ENCODE data around the gene DDX6.
A peak's percentile ranks its signal among the peaks of the same experiment; 100 is the strongest.

DDX6 gene

GRCh38 chr11:118778898-118779297 is 12.1 kb downstream of the DDX6 start:
- H2AFZ ChIP-seq (ENCODE audit: low read length) = no peak overlapping the region
- no peak overlapping the region for H3K27ac ChIP-seq (ENCODE audit: low read depth, low read length, poor library complexity, severe bottlenecking)
- H3K36me3 ChIP-seq (ENCODE audit: insufficient read depth, low read length) = peaks cover 100% of the 10 kb centered on the region
- H4K20me1 ChIP-seq (ENCODE audit: insufficient read depth, low read length) = no peaks in the 10 kb centered on the region
- H3K4me3 ChIP-seq (ENCODE audit: low read depth, low read length, poor library complexity, severe bottlenecking) = no peak overlapping the region
- peaks cover 1% of the 10 kb centered on the region for H3K4me1 ChIP-seq (ENCODE audit: insufficient read depth, low read length, severe bottlenecking)
- no peak for TF ChIP-seq CTCF (IDR thresholded peaks at IDR 0.05; ENCODE audit: low read length)
- TF ChIP-seq EZH2 (IDR thresholded peaks at IDR 0.05; ENCODE audit: borderline replicate concordance, low read length) = no peak
- H3K27me3 ChIP-seq (ENCODE audit: insufficient read depth, low read length) = no peaks in the 10 kb centered on the region
- no peak overlapping the region for H3K9ac ChIP-seq (ENCODE audit: low read length)
- H3K9me3 ChIP-seq (ENCODE audit: low read length) = no peaks in the 10 kb centered on the region
- no peaks in the 10 kb centered on the region for H3K9me2 ChIP-seq (ENCODE audit: low read depth, low read length)
- peaks cover 87% of the 10 kb centered on the region for H3K79me2 ChIP-seq (ENCODE audit: insufficient read depth, low read length)
- H3K4me2 ChIP-seq (ENCODE audit: low read length) = no peak overlapping the region
- H3F3A ChIP-seq (ENCODE audit: insufficient read depth, low read length) = no peaks in the 10 kb centered on the region

GRCh38 chr11:118774032-118774431 is 16.9 kb downstream of the DDX6 start:
- Histone ChIP-seq H3K27me3 (ENCODE audit: insufficient read depth, low read length) (no peaks in the 10 kb centered on the region), H2AFZ (ENCODE audit: low read length) (no peak overlapping the region), H3K36me3 (ENCODE audit: insufficient read depth, low read length) (peaks cover 96% of the 10 kb centered on the region)

GRCh38 chr11:118771547-118772288 is 19.2 kb downstream of the DDX6 start:
- Histone ChIP-seq H3K4me2 (ENCODE audit: low read length) (no peak overlapping the region), H3K9ac (ENCODE audit: low read length) (no peak overlapping the region), H4K20me1 (ENCODE audit: insufficient read depth, low read length) (no peaks in the 10 kb centered on the region)

More at GRCh38 chr11:118774032-118774431, 16.9 kb downstream of the DDX6 start:
- no peak overlapping the region for H3K4me3 ChIP-seq (ENCODE audit: low read depth, low read length, poor library complexity, severe bottlenecking)
- H4K20me1 ChIP-seq (ENCODE audit: insufficient read depth, low read length) = no peaks in the 10 kb centered on the region
- H3K27ac ChIP-seq (ENCODE audit: low read depth, low read length, poor library complexity, severe bottlenecking) = no peak overlapping the region
- no peak for TF ChIP-seq CTCF (IDR thresholded peaks at IDR 0.05; ENCODE audit: low read length)
- TF ChIP-seq EZH2 (IDR thresholded peaks at IDR 0.05; ENCODE audit: borderline replicate concordance, low read length) = no peak
- no peaks in the 10 kb centered on the region for H3K9me3 ChIP-seq (ENCODE audit: low read length)
- peaks cover 94% of the 10 kb centered on the region for H3K79me2 ChIP-seq (ENCODE audit: insufficient read depth, low read length)
- no peaks in the 10 kb centered on the region for H3F3A ChIP-seq (ENCODE audit: insufficient read depth, low read length)
- no peak overlapping the region for H3K9ac ChIP-seq (ENCODE audit: low read length)
- H3K4me2 ChIP-seq (ENCODE audit: low read length) = no peak overlapping the region
- H3K9me2 ChIP-seq (ENCODE audit: low read depth, low read length) = no peaks in the 10 kb centered on the region
- peaks cover 22% of the 10 kb centered on the region for H3K4me1 ChIP-seq (ENCODE audit: insufficient read depth, low read length, severe bottlenecking)

More at GRCh38 chr11:118771547-118772288, 19.2 kb downstream of the DDX6 start:
- Histone ChIP-seq H3K4me1 (ENCODE audit: insufficient read depth, low read length, severe bottlenecking) (peaks cover 22% of the 10 kb centered on the region), H3K79me2 (ENCODE audit: insufficient read depth, low read length) (peaks cover 76% of the 10 kb centered on the region), H3F3A (ENCODE audit: insufficient read depth, low read length) (no peaks in the 10 kb centered on the region), H3K27me3 (ENCODE audit: insufficient read depth, low read length) (no peaks in the 10 kb centered on the region), H2AFZ (ENCODE audit: low read length) (no peak overlapping the region), H3K36me3 (ENCODE audit: insufficient read depth, low read length) (peaks cover 96% of the 10 kb centered on the region), H3K27ac (ENCODE audit: low read depth, low read length, poor library complexity, severe bottlenecking) (peak overlapping the region; percentile 3), H3K9me3 (ENCODE audit: low read length) (no peaks in the 10 kb centered on the region), H3K4me3 (ENCODE audit: low read depth, low read length, poor library complexity, severe bottlenecking) (no peak overlapping the region), H3K9me2 (ENCODE audit: low read depth, low read length) (no peaks in the 10 kb centered on the region)
- TF ChIP-seq CTCF (IDR thresholded peaks at IDR 0.05; ENCODE audit: low read length) (no peak), EZH2 (IDR thresholded peaks at IDR 0.05; ENCODE audit: borderline replicate concordance, low read length) (no peak)

All from OCI-LY1 (cell line).